GOT3 (cell line): Measurements from ENCODE around the gene DHRS1.
"Not testable (repeated sequence)": the region's sequence is repeated elsewhere in the genome, so short reads cannot be mapped to it uniquely, and the experiment has no call there.

Source experiments
- DNase-seq: peaks from one replicate; lab custom pipeline; 2025; ENCODE audit warnings: mixed read lengths; lab: John Stamatoyannopoulos, UW

The DHRS1 gene

GRCh38 chr14:24247422-24247821 is 52.2 kb downstream of the DHRS1 start:
- no peak for DNase-seq

- DNase-seq, result no peak
Observed at GRCh38 chr14:24246765-24247212, 52.8 kb downstream of the DHRS1 start.

GRCh38 chr14:24245350-24245749 is 54.2 kb downstream of the DHRS1 start:
- not testable (repeated sequence) for DNase-seq

GRCh38 chr14:24243336-24243836 is 56.2 kb downstream of the DHRS1 start:
- DNase-seq, result no peak

GRCh38 chr14:24241829-24242443 is 57.6 kb downstream of the DHRS1 start:
- DNase-seq, result peak; percentile 87
